IPS DF 19.7 (cell line): Measurements from ENCODE around the gene SYNE4.
"Not testable (repeated sequence)": the region's sequence is repeated elsewhere in the genome, so short reads cannot be mapped to it uniquely, and the experiment has no call there.

Source experiments
- DNase-seq: peaks from one replicate; pipeline ENCODE4 v3.0.0-alpha.2; 2013; ENCODE audit warnings: low read depth, low spot score

SYNE4 gene, protein sequence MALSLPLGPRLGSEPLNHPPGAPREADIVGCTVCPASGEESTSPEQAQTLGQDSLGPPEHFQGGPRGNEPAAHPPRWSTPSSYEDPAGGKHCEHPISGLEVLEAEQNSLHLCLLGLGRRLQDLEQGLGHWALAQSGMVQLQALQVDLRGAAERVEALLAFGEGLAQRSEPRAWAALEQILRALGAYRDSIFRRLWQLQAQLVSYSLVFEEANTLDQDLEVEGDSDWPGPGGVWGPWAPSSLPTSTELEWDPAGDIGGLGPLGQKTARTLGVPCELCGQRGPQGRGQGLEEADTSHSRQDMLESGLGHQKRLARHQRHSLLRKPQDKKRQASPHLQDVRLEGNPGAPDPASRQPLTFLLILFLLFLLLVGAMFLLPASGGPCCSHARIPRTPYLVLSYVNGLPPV

DNA sequence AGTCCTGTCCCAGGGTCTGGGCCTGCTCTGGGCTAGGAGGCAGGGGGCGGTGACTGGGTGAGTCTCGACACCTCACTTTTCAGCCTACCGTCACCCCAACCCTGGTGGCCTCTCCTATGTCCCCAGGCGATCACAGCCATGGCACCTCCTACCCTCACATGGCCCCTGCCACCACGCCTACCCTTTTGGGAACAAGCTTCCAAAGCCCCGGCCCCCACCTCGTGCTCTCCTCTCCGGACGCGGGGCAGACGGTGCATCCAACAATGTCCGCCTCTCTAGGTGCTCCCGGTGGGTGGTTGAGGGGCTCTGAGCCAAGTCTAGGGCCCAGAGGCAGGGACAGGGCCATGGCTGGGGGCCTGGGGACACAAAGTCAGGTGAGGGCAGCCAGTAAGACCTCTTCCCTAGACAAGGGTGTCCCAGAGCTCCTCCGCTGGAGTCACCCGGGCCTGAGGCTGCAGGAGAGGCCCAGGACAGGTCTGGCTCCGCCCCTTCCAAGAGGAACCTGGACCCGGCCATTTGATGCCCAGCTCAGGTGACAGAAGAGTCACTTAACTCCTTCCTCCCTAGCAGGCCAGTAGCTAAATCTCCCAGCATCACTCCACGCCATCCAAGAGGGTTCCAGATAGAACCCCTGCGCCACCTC, at the start of gene SYNE4:
TSS of gene SYNE4 (minus strand) at position 478 of the 643 bp plus-strand sequence. CDS start at position 346, 132 bp downstream.
- DNase-seq, result no peak

DNA sequence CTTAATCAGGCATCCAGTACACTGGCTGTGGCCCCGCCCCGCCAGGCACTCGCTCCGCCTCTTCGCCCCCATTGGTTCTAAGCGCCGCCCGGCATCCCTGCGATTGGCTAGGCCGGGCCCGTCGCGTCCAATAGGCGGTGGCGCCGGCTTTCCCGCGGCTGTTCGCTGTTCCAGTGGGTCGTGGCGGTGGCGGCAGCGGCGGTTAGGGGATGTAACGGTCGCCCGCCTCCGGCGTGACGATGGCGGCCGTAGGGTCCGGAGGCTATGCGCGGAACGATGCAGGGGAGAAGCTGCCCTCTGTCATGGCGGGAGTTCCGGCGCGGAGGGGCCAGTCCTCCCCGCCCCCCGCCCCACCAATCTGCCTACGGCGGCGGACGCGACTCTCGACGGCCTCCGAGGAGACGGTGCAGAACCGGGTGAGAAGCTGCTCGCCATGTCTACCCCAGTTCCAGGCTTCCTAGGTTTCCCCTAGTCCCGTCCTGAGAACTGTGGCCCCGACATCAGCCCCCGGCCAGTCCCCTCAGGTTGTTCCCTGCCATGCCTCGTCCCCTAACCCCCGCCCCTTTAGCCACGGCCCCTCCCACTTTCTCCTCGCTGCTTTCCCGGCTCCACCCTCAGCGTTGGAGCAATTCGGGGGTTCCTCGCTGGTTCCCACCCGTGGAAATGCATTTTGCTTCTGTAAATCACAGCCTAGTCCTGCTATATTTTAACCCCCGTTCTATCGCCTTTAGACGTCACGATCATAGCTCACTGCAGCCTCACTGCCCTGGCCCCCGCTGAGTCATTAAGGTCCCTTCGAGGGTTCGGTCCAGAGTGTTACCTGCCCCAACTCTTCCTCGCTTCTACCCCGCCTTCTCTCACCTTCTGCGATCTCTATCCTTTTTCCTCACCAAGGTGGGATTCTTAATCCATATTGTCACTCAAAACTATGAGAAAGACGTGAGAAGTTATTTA, 46.4 kb upstream of the SYNE4 start, which contains the start of gene WDR62:
TSS of gene WDR62 (plus strand) at position 165 of the 954 bp plus-strand sequence. CDS start at position 240, 75 bp downstream.
- peak; percentile 35 for DNase-seq

DNA sequence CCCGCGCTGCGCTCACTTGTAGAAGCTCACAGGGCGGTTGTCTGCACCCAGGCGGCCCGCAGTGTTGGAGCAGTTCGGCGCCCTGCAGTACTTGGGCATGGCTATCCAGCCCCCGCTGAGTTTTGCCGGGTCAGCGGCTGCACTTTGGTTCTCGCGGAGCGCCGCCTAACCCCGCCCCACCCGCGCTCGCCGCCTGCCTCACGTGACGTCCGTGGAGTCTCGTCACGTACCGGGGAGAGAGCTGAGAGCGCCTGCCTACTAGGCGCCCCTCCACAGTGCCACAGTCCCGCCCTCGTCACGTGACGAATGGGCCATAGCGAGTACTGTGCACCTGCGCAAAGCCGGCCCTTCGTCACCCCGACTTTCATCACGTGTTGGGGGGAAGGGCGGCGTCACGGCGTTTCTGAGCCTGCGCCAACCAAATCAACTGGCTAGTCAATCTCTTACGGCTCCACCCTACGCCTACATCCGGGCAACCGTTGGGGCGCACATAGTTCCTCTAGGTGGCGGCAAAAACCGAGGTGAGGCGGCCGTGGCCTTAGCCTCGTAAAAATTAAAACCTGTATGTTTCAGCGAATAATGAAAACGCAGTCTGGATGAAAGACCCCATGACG, 45.6 kb upstream of the SYNE4 start, which contains the start of gene THAP8:
TSS of gene THAP8 (minus strand) at position 167 of the 614 bp plus-strand sequence. CDS start at position 99, 68 bp downstream.
- DNase-seq, result peak; percentile 91

DNA sequence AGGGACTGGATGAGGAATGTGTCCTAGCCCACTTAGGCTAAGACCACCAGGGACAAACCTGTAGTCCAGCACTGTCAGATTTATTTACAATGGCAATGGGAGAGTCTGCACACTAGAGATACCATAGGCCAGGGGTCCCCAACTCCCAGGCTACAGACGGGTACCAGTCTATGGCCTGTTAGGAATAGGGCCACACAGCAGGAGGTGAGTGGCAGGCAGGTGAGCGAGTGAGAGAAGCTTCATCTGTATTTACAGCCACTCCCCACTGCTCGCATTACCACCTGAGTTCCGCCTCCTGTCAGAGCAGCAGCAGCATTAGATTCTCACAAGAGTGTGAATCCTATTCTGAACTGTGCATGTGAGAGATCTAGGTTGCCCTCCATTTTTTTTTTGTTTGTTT, 43.0 kb upstream of the SYNE4 start:
- no peak for DNase-seq

DNA sequence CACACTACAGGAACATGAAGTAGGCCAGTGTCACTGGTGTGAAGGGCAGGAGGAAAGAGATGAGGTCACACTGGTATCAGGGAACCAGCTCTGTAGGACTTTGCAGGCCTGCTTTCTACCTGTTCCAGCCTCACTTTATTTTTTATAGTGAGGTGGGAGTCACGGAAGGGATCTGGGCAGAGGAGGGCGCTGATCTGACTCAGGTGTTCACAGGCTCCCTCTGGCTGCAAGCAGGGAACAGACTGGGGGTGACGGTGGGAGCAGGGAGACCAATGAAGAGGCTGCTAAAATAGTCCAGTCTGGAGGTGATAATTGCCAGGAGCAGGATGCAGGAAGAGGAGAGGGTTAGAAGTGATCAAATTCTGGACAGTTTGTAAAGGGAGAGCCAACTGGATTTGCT, 42.6 kb upstream of the SYNE4 start:
- peak; percentile 48 for DNase-seq

DNA sequence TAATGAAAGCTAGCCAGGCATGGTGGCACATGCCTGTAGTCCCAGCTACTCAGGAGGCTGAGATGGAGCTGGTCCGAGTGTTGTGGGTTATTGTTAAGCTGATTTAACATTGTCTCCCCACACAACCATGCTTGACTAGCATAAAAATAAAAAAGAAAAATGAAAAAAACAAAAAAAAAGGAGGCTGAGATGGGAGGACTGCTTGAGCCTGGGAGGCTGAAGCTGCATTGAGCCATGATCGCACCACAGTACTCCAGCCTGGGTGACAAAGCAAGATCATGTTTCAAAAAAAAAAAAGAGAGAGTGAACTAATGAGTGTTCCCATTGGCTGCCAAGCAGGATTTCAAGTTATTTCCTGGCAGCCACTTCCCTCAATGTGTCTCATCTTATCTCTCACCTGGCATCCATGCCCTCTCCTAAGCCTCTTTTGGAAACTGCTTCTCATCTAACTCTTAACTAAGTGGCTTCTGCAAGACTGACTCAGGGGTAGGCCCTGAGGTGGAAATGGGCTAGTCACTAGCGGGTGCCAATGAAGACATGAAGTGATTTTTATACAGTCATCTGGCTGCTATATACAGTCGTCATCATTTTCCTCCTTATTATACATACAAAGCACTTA, 40.6 kb upstream of the SYNE4 start:
- no peak for DNase-seq

DNA sequence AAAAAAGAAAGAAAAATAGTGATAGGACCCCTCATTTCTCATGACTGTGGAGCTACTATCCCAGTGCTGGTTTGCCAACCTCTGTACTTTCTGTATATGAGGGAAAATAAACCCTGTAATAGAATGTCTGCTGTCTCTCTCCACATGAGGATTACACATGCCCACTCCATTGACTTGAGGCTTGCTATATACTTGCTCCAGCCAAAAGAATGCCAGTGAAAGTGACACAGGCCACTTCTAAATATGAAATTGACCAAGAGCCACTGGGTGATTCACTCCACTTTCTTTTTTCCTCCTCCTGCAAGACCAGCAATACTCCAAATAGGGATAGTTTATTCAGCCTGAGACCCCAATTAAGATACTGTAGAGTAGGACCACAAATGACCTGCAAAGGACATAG, 39.2 kb upstream of the SYNE4 start:
- no peak for DNase-seq

DNA sequence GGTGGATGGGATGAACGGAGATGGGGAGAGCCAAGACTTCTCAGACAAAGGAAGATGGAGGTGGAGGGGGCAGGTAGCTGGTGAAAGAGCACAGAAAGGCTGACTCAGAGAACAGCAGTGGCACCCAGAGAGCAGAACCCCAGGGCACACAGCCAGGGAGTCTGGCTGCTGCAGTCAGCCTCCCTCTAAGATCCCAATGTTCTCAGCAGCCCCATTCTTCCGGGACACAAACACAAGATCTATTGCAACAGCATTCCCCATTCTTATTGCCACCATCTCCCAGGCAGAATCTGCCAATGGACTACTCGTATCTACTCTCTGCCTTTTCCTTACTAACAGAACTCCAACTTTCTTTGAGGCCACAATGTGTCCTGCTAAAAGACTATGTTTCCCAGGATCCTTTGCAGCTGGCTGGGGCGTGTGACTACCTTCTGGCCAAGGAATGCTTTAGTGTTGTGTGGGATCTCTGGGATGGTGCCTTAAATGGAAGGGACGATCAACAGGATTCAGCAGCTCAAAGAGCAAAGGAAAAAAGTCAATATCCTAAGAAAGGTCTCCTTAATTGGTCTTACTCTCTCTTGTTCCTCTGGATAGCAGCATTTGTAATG, 37.9 kb upstream of the SYNE4 start:
- no peak for DNase-seq

DNA sequence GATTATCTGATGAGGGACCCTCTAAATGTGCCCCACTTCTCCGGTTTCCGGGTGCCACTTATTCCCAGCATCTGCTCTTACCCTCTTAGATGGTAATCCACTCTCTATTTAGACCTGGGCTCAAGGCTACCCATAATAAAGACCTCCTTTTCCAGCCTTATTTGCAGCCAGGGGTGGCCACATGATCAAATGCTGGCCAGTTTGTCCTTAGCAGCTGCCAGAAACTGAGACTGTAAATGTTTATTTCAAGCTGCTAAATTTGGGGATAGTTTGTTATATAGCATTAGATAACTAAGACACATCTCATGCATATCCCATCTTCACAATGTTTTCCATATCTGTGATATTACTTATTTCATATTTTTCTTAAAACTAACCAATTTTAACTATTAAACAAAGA, 35.3 kb upstream of the SYNE4 start:
- no peak for DNase-seq

DNA sequence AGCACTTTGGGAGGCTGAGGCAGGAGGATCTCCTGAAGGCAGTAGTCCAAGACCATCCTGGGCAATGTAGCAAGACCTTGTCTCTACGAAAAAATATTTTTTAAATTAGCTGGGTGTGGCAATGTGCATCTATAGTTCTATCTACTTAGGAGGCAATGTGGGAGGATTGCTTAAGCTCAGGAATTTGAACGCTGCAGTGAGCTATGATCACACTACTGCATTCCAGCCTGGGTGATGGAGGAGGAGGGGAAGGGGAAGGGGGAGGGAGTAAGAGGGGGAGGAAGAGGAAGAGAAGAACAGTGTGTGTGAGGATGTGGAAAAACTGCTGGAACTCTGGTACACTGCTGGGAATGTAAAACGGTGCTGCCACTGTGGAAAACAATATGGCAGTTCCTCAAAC, 33.2 kb upstream of the SYNE4 start:
- DNase-seq, result no peak

DNA sequence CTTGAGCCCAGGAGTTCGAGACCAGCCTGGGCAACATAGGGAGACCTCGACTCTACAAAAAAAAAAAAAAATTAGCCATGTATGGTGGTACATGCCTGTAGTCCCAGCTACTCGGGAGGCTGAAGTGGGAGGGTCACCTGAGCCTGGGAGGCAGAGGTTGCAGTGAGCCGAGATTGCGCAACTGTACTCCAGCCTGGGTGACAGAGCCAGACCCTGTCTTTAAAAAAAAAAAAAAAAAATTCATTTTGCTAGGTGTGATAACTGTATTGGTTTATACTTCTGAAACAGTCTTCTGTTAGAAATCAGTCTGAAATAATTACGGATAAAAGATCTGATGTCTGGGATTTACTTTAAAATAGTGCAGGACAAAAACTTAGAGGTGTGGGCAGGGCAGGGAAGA, 32.5 kb upstream of the SYNE4 start:
- DNase-seq, result not testable (repeated sequence)

DNA sequence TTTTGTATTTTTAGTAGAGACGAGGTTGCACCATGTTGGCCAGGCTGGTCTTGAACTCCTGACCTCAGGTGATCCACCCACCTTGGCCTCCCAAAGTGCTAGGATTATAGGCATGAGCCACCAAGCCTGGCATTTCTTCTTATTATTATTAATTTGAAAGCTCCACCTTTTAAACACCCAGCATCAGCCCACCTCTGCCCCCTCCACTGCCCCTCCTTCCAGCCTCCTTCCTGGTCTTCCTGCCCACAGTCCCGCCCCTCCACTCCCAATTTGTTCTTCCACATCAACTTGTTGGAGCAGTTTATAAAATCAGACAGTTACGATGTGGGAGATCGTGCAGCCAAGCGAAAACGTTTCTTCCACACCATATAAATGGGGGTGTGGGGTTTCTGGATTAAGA, 31.9 kb upstream of the SYNE4 start:
- DNase-seq, result no peak

DNA sequence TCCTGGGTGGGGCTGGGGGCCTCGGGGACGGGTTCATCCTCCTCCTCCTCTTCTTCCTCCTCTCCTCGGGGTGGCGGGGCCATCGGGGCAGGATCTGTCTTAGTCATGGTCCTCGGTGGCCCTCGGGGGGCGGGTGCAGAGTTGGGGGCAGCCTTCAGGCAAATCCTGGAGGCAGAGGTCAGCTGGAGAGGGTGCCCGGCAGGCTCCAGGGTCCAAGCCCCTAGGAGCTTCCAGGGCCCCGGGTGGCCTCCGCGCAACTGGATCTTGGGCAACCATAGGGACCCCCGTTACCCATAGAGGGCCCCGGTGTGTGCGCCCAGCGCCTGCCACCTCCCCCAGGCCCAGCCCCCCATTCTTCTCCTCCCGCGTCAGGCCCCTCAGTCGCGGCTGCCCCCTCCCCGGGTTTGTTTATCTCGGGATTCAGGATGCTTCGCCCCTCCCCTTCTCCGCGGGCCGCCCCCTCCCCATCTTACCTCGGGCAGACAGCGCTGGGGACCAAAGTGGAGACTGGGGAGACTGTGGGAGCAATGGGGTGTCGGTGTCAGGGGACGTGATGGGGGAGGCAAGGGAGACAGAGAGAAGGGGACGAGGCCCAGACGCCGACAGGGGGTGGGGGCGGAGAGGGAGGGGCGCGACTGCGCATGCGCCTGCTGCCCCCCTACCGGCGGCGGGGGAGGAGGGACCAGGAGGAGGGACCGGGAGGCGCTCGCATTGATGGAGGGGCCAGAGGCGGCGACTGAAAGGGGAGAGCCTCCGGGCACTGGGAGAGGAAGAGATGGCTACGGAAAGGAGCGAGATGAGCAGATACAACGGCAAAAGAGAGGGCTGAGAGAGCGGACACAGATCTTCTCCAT, 23.9 kb upstream of the SYNE4 start, which contains the start of gene CLIP3:
TSS of gene CLIP3 (minus strand) at position 623 of the 854 bp plus-strand sequence. CDS start at position 107, 516 bp downstream.
- no peak for DNase-seq

DNA sequence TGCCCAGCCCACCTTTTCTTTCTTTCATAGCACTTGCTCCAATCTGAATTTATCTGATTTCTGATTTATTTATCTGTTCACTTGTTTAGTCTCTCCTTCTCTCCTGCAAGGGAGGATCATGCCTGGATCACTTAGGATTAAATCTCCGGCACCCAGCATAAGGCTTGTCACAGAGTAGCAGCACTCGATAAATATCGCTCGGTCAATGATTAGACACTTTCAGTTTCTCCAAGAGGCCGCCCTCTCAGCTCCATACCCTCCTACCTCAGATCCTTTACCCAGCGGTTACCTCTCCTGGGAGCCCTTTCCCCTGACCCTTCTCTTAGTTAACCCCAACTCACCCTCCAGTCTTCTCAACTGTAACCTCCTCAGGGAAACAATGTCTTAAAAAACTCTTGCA, 22.7 kb upstream of the SYNE4 start:
- DNase-seq, result no peak

DNA sequence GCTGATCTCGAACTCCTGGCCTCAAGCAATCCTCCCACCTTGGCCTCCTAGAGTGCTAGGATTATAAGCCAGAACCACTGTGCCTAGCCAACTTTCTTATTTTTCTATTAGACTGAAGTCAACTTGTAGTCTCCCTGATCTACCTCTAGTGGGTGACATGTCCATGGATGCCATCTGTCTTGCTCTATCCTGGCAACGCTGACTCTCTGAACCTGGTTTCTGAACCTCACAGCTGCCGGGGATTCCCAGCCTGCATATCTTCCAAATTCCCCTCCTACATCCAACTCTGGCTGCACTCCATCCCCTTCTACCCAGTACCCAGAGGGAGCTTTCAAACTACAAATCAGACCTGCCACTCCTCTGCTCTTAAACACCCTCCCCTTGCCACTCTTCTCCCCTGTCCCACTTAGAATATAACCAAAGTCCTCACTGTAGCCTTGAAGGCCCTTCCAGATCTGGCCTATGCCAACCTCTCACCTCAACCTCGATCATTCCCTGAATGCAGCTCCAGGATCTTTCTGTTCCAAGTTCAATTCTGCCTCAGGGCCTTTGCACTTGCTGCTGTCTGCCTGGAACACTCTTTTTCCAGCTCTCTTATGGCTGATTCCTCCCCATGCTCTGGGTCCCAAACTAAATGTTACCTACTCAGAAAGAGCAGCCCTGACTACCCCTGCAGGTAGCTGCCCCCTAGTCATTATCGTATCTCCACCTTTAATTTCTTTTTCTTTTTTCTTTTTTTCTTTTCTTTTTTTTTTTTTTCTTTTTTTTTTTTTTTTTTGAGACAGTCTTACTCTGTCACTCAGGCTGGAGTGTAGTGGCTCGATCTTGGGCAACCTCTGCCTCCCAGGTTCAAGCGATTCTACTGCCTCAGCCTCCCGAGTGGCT, 21.9 kb upstream of the SYNE4 start:
- no peak for DNase-seq

DNA sequence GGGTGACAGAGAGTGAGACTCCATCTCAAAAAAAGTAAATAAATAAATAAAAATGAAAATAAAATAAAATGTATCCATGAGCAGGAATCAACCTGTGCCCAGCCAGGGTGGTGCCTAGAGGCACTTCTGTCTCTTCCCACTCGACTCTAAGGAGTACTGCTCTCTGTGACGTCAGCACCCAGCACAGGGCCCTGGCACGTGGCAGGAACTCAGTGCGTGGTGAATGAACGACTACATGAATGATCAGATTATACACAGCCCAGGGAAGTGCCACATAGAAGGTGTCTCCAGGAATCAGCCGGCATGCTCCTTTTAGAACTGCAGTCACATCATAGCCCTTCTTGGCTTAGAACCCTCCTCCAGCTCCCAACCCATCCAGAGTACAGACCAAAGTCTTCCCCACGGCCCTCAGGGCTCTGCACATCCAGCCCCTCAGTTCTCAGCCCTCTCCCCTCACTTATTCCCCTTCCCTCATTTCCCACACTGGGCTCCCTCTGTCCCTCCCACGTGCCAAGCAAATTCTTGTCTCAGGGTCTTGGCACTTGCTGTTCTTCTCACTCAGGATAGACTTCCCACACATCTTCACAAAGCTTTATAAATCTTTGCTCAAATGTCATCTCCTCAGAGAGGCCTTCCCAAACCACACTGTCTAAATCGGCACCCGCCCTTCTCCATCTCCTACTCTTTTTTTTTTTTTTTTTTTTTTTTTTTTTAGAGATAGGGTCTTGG, 19.9 kb upstream of the SYNE4 start:
- DNase-seq, result no peak

DNA sequence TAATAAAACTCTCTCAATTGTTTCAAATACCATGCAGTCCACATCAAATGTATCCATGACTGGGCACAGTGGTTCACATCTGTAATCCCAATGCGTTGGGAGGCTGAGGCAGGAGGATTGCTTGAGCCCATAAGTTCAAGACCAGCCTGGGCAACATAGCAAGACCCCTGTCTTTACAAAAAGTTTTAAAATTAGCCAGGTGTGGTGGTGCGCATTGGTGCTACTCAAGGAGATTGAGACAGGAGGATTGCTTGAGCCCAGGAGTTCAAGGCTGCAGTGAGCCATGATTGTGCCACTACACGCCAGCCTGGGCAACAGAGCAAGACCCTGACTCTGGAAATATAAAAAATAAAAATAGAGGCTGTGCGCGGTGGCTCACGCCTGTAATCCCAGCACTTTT, 19.1 kb upstream of the SYNE4 start:
- DNase-seq, result no peak
